MM.1S (cell line): Measurements from ENCODE around the gene SH3BP1.

Source experiments
- DNase-seq: peaks from one replicate; pipeline ENCODE4 v3.0.0-alpha.2; 2015
- H2AFZ ChIP-seq: fragments of 300-600 bp; sonication (generic); 2 replicates; pipeline ENCODE4 v1.6.0; 2016; ENCODE audit warnings: antibody characterized with exemption, low read length
- H3F3A ChIP-seq: fragments of 300-600 bp; sonication (generic); 2 replicates; pipeline ENCODE4 v1.6.1; 2016; ENCODE audit warnings: mild to moderate bottlenecking, antibody characterized with exemption, low read length, moderate library complexity, mixed read lengths; ENCODE audit not compliant: insufficient read depth
- H3K27ac ChIP-seq: fragments of 300-600 bp; sonication (generic); 2 replicates; pipeline ENCODE4 v1.5.1; 2016; ENCODE audit warnings: mild to moderate bottlenecking, low read length
- H3K27me3 ChIP-seq: fragments of 300-600 bp; sonication (generic); replicated peaks from 2 replicates; pipeline ENCODE4 v1.6.0; 2016; ENCODE audit warnings: low read length; ENCODE audit not compliant: insufficient read depth
- H3K36me3 ChIP-seq: fragments of 300-600 bp; sonication (generic); replicated peaks from 2 replicates; pipeline ENCODE4 v1.6.1; 2016; ENCODE audit warnings: mild to moderate bottlenecking, low read length, mixed read lengths; ENCODE audit not compliant: insufficient read depth
- H3K4me1 ChIP-seq: fragments of 300-600 bp; sonication (generic); 2 replicates; pipeline ENCODE4 v1.6.1; 2016; ENCODE audit warnings: low read length, mixed read lengths
- H3K4me2 ChIP-seq: fragments of 300-600 bp; sonication (generic); 2 replicates; pipeline ENCODE4 v1.6.0; 2016; ENCODE audit warnings: low read depth, low read length
- H3K4me3 ChIP-seq: fragments of 300-600 bp; sonication (generic); 2 replicates; pipeline ENCODE4 v1.5.1; 2016; ENCODE audit warnings: low read length, mixed read lengths
- H3K79me2 ChIP-seq: fragments of 300-600 bp; sonication (generic); 2 replicates; pipeline ENCODE4 v1.6.1; 2016; ENCODE audit warnings: mixed run types, low read length, mixed read lengths
- H3K9ac ChIP-seq: fragments of 300-600 bp; sonication (generic); 2 replicates; pipeline ENCODE4 v1.6.1; 2016; ENCODE audit warnings: low read length, mixed read lengths
- H3K9me2 ChIP-seq: fragments of 300-600 bp; sonication (generic); replicated peaks from 2 replicates; pipeline ENCODE4 v1.6.1; 2016; ENCODE audit warnings: mild to moderate bottlenecking, low read length, mixed read lengths; ENCODE audit not compliant: insufficient read depth
- H3K9me3 ChIP-seq: fragments of 300-600 bp; sonication (generic); replicated peaks from 2 replicates; pipeline ENCODE4 v1.6.1; 2016; ENCODE audit warnings: mild to moderate bottlenecking, low read length, mixed read lengths; ENCODE audit not compliant: insufficient read depth
- H4K20me1 ChIP-seq: fragments of 300-600 bp; sonication (generic); 2 replicates; pipeline ENCODE4 v1.6.1; 2016; ENCODE audit warnings: mild to moderate bottlenecking, low read length, moderate library complexity, mixed read lengths; ENCODE audit not compliant: insufficient read depth
- EZH2 ChIP-seq: fragments of 300-600 bp; sonication (generic); optimal IDR thresholded peaks from 2 replicates; pipeline ENCODE3; 2017; ENCODE audit warnings: low read depth, mild to moderate bottlenecking, antibody characterized with exemption, low read length, mixed read lengths
- EZH2phosphoT487 ChIP-seq: fragments of 300-600 bp; sonication (generic); IDR thresholded peaks from 2 replicates; pipeline ENCODE4 v1.6.1; 2018; ENCODE audit warnings: antibody characterized with exemption, low read length
- TF ChIP-seq, protein P1 (sequence below): fragments of 300-600 bp; sonication (generic); IDR thresholded peaks from 2 replicates; pipeline ENCODE4 v1.5.1; 2016; ENCODE audit warnings: antibody characterized with exemption, low read length, mixed read lengths

SH3BP1 gene

GRCh38 chr22:37662039-37662438, 22.6 kb downstream of the SH3BP1 start:
- peaks cover 5% of the 10 kb centered on the region; the same call in 1 of the 2 replicates for H4K20me1 ChIP-seq
- no peak overlapping the region for H3K4me2 ChIP-seq
- no peaks in the 10 kb centered on the region; the same call in 1 of the 2 replicates for H3K36me3 ChIP-seq
- no peaks in the 10 kb centered on the region for H3K9me2 ChIP-seq
- H3K9me3 ChIP-seq, result no peaks in the 10 kb centered on the region
- no peak overlapping the region for H3K4me3 ChIP-seq
- H3F3A ChIP-seq, result 0 out of 2 replicates have a peak, but pooled peaks cover 7% of the 10 kb centered on the region
- no peaks in the 10 kb centered on the region for H3K27me3 ChIP-seq
- peaks cover 15% of the 10 kb centered on the region for H3K4me1 ChIP-seq
- no peak overlapping the region for H2AFZ ChIP-seq
- no peak for TF ChIP-seq EZH2phosphoT487
- TF ChIP-seq, protein P1, sequence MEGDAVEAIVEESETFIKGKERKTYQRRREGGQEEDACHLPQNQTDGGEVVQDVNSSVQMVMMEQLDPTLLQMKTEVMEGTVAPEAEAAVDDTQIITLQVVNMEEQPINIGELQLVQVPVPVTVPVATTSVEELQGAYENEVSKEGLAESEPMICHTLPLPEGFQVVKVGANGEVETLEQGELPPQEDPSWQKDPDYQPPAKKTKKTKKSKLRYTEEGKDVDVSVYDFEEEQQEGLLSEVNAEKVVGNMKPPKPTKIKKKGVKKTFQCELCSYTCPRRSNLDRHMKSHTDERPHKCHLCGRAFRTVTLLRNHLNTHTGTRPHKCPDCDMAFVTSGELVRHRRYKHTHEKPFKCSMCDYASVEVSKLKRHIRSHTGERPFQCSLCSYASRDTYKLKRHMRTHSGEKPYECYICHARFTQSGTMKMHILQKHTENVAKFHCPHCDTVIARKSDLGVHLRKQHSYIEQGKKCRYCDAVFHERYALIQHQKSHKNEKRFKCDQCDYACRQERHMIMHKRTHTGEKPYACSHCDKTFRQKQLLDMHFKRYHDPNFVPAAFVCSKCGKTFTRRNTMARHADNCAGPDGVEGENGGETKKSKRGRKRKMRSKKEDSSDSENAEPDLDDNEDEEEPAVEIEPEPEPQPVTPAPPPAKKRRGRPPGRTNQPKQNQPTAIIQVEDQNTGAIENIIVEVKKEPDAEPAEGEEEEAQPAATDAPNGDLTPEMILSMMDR, result no peak
- no peak for TF ChIP-seq EZH2
- H3K79me2 ChIP-seq, result peaks cover 51% of the 10 kb centered on the region
- DNase-seq, result no peak
- no peak overlapping the region for H3K27ac ChIP-seq
- H3K9ac ChIP-seq, result no peak overlapping the region

- H3K4me1 ChIP-seq, result peaks cover 15% of the 10 kb centered on the region
- no peak overlapping the region for H3K4me3 ChIP-seq
- no peak for DNase-seq
- H3K9ac ChIP-seq, result no peak overlapping the region
- peaks cover 5% of the 10 kb centered on the region; the same call in 1 of the 2 replicates for H4K20me1 ChIP-seq
- H2AFZ ChIP-seq, result no peak overlapping the region
- H3K27ac ChIP-seq, result no peak overlapping the region
- no peaks in the 10 kb centered on the region for H3K9me3 ChIP-seq
- no peaks in the 10 kb centered on the region for H3K9me2 ChIP-seq
- TF ChIP-seq EZH2phosphoT487, result no peak
- TF ChIP-seq EZH2, result no peak
- TF ChIP-seq, protein P1, result no peak
- H3F3A ChIP-seq, result 0 out of 2 replicates have a peak, but pooled peaks cover 4% of the 10 kb centered on the region
- no peaks in the 10 kb centered on the region for H3K27me3 ChIP-seq
- H3K79me2 ChIP-seq, result peaks cover 51% of the 10 kb centered on the region
- H3K4me2 ChIP-seq, result no peak overlapping the region
- H3K36me3 ChIP-seq, result no peaks in the 10 kb centered on the region; the same call in 1 of the 2 replicates
Observed at GRCh38 chr22:37663521-37664140, 24.2 kb downstream of the SH3BP1 start.

GRCh38 chr22:37664249-37665101, 25.0 kb downstream of the SH3BP1 start:
- H3K4me2 ChIP-seq, result no peak overlapping the region
- peaks cover 5% of the 10 kb centered on the region; the same call in 1 of the 2 replicates for H4K20me1 ChIP-seq
- H3K4me3 ChIP-seq, result no peak overlapping the region
- no peaks in the 10 kb centered on the region for H3K9me3 ChIP-seq
- H3K9ac ChIP-seq, result no peak overlapping the region
- H3F3A ChIP-seq, result 0 out of 2 replicates have a peak, but pooled peaks cover 2% of the 10 kb centered on the region
- no peaks in the 10 kb centered on the region; the same call in 1 of the 2 replicates for H3K36me3 ChIP-seq
- peaks cover 46% of the 10 kb centered on the region for H3K79me2 ChIP-seq
- no peak overlapping the region for H3K27ac ChIP-seq
- no peaks in the 10 kb centered on the region for H3K9me2 ChIP-seq
- no peaks in the 10 kb centered on the region for H3K27me3 ChIP-seq
- no peak for DNase-seq
- no peak overlapping the region for H2AFZ ChIP-seq
- TF ChIP-seq, protein P1, result no peak
- TF ChIP-seq EZH2phosphoT487, result no peak
- peaks cover 13% of the 10 kb centered on the region for H3K4me1 ChIP-seq
